ENCODE data around the gene TAF11L13. TPM values are rescaled to one million over a fixed set of nuclear protein-coding genes. Genes with fewer than 3 reads are reported as not detected.

Gene TAF11L13
- polyA plus RNA-seq, 4 donors, result not detected

DNA sequence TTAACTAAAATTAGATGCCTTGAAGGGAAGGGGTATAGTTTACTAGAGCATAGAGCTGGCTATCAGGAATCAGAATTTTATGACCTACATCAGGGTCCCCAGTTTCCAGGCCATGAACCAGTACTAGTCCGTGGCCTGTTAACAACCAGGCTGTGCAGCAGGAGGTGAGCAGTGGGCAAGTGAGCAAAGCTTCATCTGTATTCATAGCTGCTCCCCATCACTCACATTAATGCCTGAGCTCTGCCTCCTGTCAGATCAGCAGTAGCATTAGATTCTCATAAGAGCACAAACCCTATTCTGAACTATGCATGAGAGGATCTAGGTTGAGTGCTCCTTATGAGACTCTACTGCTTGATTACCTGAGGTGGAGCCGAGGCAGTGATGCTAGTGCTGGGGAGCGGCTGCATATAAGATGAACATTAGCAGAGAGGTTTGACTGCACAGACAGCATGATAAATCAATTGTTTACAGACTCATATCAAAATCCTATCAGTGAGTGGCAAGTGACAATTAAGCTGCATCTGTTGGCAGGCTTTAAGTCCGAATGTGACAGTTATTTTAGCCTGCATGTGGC is 47.0 kb downstream of the TAF11L13 start:
- no peak for DNase-seq (ENCODE audit: low read depth in 4 of 4, low spot score in 3 of 4)

DNA sequence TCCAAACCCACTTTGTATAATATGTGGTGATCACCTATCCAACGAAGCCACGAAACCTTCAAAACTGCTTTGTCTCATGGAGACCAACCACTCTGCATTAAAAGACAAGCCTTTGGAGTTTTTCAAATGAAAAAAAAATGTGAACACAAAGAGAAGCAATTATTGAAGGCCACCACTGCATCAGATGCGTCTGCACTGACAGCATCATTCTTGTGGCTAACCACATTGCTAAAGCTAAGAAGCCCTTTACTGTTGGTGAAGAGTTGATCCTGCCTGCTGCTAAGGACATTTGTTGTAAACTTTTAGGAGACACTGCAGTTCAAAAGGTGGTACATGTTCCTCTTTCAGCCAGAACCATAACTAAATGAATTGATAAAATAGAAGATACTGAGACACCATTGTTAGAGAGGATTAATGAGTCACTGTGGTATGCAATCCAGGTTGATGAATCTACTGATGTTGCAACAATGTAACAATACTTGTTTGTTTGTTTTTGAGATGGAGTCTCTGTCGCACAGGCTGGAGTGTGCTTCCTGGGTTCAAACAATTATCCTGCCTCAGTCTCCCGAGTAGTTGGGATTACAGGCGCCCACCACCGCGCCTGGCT is 47.8 kb downstream of the TAF11L13 start:
- DNase-seq (ENCODE audit: low read depth in 4 of 4, low spot score in 3 of 4), result no peak

DNA sequence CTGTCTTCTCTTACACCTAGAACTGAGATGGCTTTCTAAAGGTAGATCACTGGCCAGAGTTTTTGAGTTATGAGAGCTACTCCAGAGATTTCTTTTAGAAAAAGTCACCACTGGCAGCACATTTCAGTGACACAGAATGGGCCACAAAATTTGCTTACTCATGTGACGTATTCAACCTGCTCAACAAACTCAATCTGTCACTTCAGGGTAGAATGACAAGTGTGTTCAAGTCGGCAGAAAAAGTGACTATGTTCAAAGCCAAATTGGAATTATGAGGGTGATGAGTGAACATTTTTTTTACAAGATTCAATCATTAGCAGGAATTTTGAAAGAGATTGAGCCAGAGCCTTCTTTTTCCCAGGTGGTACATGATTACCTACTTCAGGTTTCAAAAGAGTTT is 48.8 kb downstream of the TAF11L13 start:
- DNase-seq (ENCODE audit: low read depth in 4 of 4, low spot score in 3 of 4), result no peak

Other genes starting within 250 kb of the TAF11L13 start
- gene TAF11L2, start 133.9 kb upstream of the TAF11L13 start, polyA plus RNA-seq (ENCODE audit: insufficient read length in 4 of 4), result not detected
- gene TAF11L3, start 113.7 kb upstream of the TAF11L13 start, polyA plus RNA-seq (ENCODE audit: insufficient read length in 4 of 4), result not detected
- gene TAF11L4, start 110.3 kb upstream of the TAF11L13 start, polyA plus RNA-seq (ENCODE audit: insufficient read length in 4 of 4), result not detected
- gene TAF11L5, start 106.9 kb upstream of the TAF11L13 start, polyA plus RNA-seq (ENCODE audit: insufficient read length in 4 of 4), result not detected
- not detected for gene TAF11L6, start 103.4 kb upstream of the TAF11L13 start, polyA plus RNA-seq (ENCODE audit: insufficient read length in 4 of 4)
- gene TAF11L7, start 46.3 kb upstream of the TAF11L13 start, polyA plus RNA-seq (ENCODE audit: insufficient read length in 4 of 4), result not detected
- gene TAF11L8, start 41.1 kb upstream of the TAF11L13 start, polyA plus RNA-seq (ENCODE audit: insufficient read length in 4 of 4), result not detected
- not detected for gene TAF11L9, start 37.7 kb upstream of the TAF11L13 start, polyA plus RNA-seq (ENCODE audit: insufficient read length in 4 of 4)
- not detected for gene TAF11L10, start 34.3 kb upstream of the TAF11L13 start, polyA plus RNA-seq (ENCODE audit: insufficient read length in 4 of 4)
- gene TAF11L11, start 27.9 kb upstream of the TAF11L13 start, polyA plus RNA-seq (ENCODE audit: insufficient read length in 4 of 4), result not detected
- not detected for gene TAF11L12, start 21.7 kb upstream of the TAF11L13 start, polyA plus RNA-seq (ENCODE audit: insufficient read length in 4 of 4)
- gene TAF11L14, start 2.4 kb downstream of the TAF11L13 start, polyA plus RNA-seq (ENCODE audit: insufficient read length in 4 of 4), result not detected